WTC11 (cell line): ENCODE measurements around the gene TNFSF9. TPM values are rescaled to one million over a fixed set of nuclear protein-coding genes. Genes with fewer than 3 reads are reported as not detected.
"Not testable (repeated sequence)": the region's sequence is repeated elsewhere in the genome, so short reads cannot be mapped to it uniquely, and the experiment has no call there.

Experiments used
- ATAC-seq: fragments of 200-7000 bp; cut with Tn5 transposase; 2 replicates; pipeline ENCODE4 v1.10.0; 2021; ENCODE audit warnings: mild to moderate bottlenecking, moderate library complexity
- CTCF ChIA-PET: fragments of 300-600 bp; sonication (Branson Sonifier 250); formaldehyde crosslinking; loops from one replicate; lab custom pipeline; 2021; ENCODE audit warnings: antibody characterized with exemption; lab: Charles Lee
- POLR2A ChIA-PET: fragments of 350-600 bp; sonication (Branson Sonifier 250); formaldehyde crosslinking; loops from one replicate; lab custom pipeline; 2021; ENCODE audit warnings: antibody characterized with exemption; lab: Charles Lee
- DNase-seq: peaks from one replicate; pipeline ENCODE4 v3.0.0; 2021; ENCODE audit warnings: low spot score
- H3K27ac Mint-ChIP-seq: 2 replicates; pipeline ENCODE4 v1.8.0; 2021; ENCODE audit warnings: mixed read lengths
- H3K27me3 Mint-ChIP-seq: 2 replicates; pipeline ENCODE4 v1.8.0; 2021; ENCODE audit warnings: low read depth, mild to moderate bottlenecking, moderate library complexity, mixed read lengths
- H3K36me3 Mint-ChIP-seq: 2 replicates; pipeline ENCODE4 v1.8.0; 2021; ENCODE audit warnings: mixed read lengths
- H3K4me1 Mint-ChIP-seq: 2 replicates; pipeline ENCODE4 v1.8.0; 2022; ENCODE audit warnings: mixed read lengths
- H3K4me3 Mint-ChIP-seq: 2 replicates; pipeline ENCODE4 v1.8.0; 2021; ENCODE audit warnings: mild to moderate bottlenecking, moderate library complexity, mixed read lengths
- H3K9me3 Mint-ChIP-seq: 2 replicates; pipeline ENCODE4 v1.8.0; 2021; ENCODE audit warnings: mixed read lengths
- AR ChIP-seq: fragments of 250-450 bp; sonication (Bioruptor Pico); IDR thresholded peaks from 2 replicates; pipeline ENCODE4 v1.9.0; 2021; ENCODE audit warnings: mild to moderate bottlenecking
- ATF1 ChIP-seq: sonication (generic); formaldehyde crosslinking; IDR thresholded peaks from 2 replicates; pipeline ENCODE4 v1.8.1; 2023; ENCODE audit warnings: mild to moderate bottlenecking, moderate library complexity, missing genetic modification reagents
- ATF2 ChIP-seq: sonication (generic); formaldehyde crosslinking; IDR thresholded peaks from 2 replicates; pipeline ENCODE4 v1.8.1; 2022; ENCODE audit warnings: low read depth, missing genetic modification reagents, borderline replicate concordance
- ETV6 ChIP-seq: sonication (generic); formaldehyde crosslinking; IDR thresholded peaks from 2 replicates; pipeline ENCODE4 v1.8.1; 2022; ENCODE audit warnings: mild to moderate bottlenecking, missing genetic modification reagents
- GTF2I ChIP-seq: fragments of 250-450 bp; sonication (Bioruptor Pico); conservative IDR thresholded peaks from 2 replicates; pipeline ENCODE4 v1.4.0; 2021; ENCODE audit warnings: mild to moderate bottlenecking
- HMGXB4 ChIP-seq: sonication (generic); formaldehyde crosslinking; IDR thresholded peaks from 2 replicates; pipeline ENCODE4 v1.8.1; 2023; ENCODE audit warnings: mild to moderate bottlenecking, moderate library complexity, missing genetic modification reagents
- KAT7 ChIP-seq: sonication (generic); formaldehyde crosslinking; IDR thresholded peaks from 2 replicates; pipeline ENCODE4 v1.8.1; 2023; ENCODE audit warnings: missing genetic modification reagents, mild to moderate bottlenecking, borderline replicate concordance
- NR3C1 ChIP-seq: sonication (generic); formaldehyde crosslinking; conservative IDR thresholded peaks from 2 replicates; pipeline ENCODE4 v1.8.1; 2023; ENCODE audit warnings: low read depth, mild to moderate bottlenecking, missing genetic modification reagents
- OVOL2 ChIP-seq: fragments of 250-450 bp; sonication (Bioruptor Pico); IDR thresholded peaks from 2 replicates; pipeline ENCODE4 v1.9.0; 2021; ENCODE audit warnings: mild to moderate bottlenecking, borderline replicate concordance
- SP1 ChIP-seq: sonication (generic); formaldehyde crosslinking; conservative IDR thresholded peaks from 2 replicates; pipeline ENCODE4 v1.8.1; 2022; ENCODE audit warnings: missing genetic modification reagents
- TEAD1 ChIP-seq: sonication (generic); formaldehyde crosslinking; IDR thresholded peaks from 2 replicates; pipeline ENCODE4 v1.8.0; 2022; ENCODE audit warnings: mild to moderate bottlenecking, missing genetic modification reagents
- TP53 ChIP-seq: sonication (generic); formaldehyde crosslinking; IDR thresholded peaks from 2 replicates; pipeline ENCODE4 v1.8.1; 2023; ENCODE audit warnings: mild to moderate bottlenecking, missing genetic modification reagents
- USF2 ChIP-seq: sonication (generic); formaldehyde crosslinking; IDR thresholded peaks from 2 replicates; pipeline ENCODE4 v1.8.1; 2023; ENCODE audit warnings: mild to moderate bottlenecking, missing genetic modification reagents, moderate library complexity
- ZBTB21 ChIP-seq: sonication (generic); formaldehyde crosslinking; IDR thresholded peaks from 2 replicates; pipeline ENCODE4 v1.8.1; 2023; ENCODE audit warnings: mild to moderate bottlenecking, missing genetic modification reagents, borderline replicate concordance
- ZMAT4 ChIP-seq: fragments of 250-450 bp; sonication (Bioruptor Pico); IDR thresholded peaks from 2 replicates; pipeline ENCODE4 v1.9.0; 2021; ENCODE audit warnings: mild to moderate bottlenecking
- ZNF138 ChIP-seq: sonication (generic); formaldehyde crosslinking; conservative IDR thresholded peaks from 2 replicates; pipeline ENCODE4 v1.8.1; 2022; ENCODE audit warnings: mild to moderate bottlenecking, moderate library complexity, missing genetic modification reagents
- ZNF317 ChIP-seq: sonication (generic); formaldehyde crosslinking; IDR thresholded peaks from 2 replicates; pipeline ENCODE4 v1.8.1; 2023; ENCODE audit warnings: low read depth, mild to moderate bottlenecking, moderate library complexity, missing genetic modification reagents, borderline replicate concordance
- ZNF423 ChIP-seq: fragments of 250-450 bp; sonication (Bioruptor Pico); IDR thresholded peaks from 2 replicates; pipeline ENCODE4 v2.1.2; 2022; ENCODE audit warnings: mild to moderate bottlenecking, moderate library complexity
- ZNF512 ChIP-seq: sonication (generic); formaldehyde crosslinking; IDR thresholded peaks from 2 replicates; pipeline ENCODE4 v1.8.1; 2022; ENCODE audit warnings: missing genetic modification reagents, borderline replicate concordance
- total RNA-seq: library from RNA; stranded (reverse); gene quantifications from 3 replicates; pipeline ENCODE4 v1.2.3, GENCODE V29; 2021

TNFSF9 gene
- total RNA-seq, 1 experiment from 2014 or later = 2.9 TPM

GRCh38 chr19:6556480-6557195 lies 25.8 kb downstream of the TNFSF9 start (continued):
- TF ChIP-seq ZNF512 (CRISPR knock-in tag) = no peak
- TF ChIP-seq ETV6 (CRISPR knock-in tag) = no peak

GRCh38 chr19:6562437-6562836 lies 31.6 kb downstream of the TNFSF9 start:
- peaks cover 18% of the 10 kb centered on the region for H3K27me3 Mint-ChIP-seq
- peaks cover 21% of the 10 kb centered on the region for H3K36me3 Mint-ChIP-seq
- H3K4me3 Mint-ChIP-seq, ATAC-seq, H3K27ac Mint-ChIP-seq, DNase-seq, CTCF ChIA-PET, POLR2A ChIA-PET, H3K4me1 Mint-ChIP-seq: not testable (repeated sequence)
- peaks cover 36% of the 10 kb centered on the region for H3K9me3 Mint-ChIP-seq

- Mint-ChIP-seq H3K4me3 (no peak overlapping the region), H3K27me3 (peaks cover 22% of the 10 kb centered on the region), H3K9me3 (peaks cover 45% of the 10 kb centered on the region)
- TF ChIP-seq GTF2I (CRISPR knock-in tag) = no peak
- no peak for TF ChIP-seq ZNF423 (CRISPR knock-in tag)
- no peak for TF ChIP-seq TEAD1 (CRISPR knock-in tag)
- no peak for TF ChIP-seq HMGXB4 (CRISPR knock-in tag)
- no peak for TF ChIP-seq ATF1 (CRISPR knock-in tag)
- no peak for TF ChIP-seq ETV6 (CRISPR knock-in tag)
- TF ChIP-seq ZBTB21 (CRISPR knock-in tag) = no peak
- TF ChIP-seq OVOL2 (CRISPR knock-in tag) = no peak
- no peak for TF ChIP-seq TP53 (CRISPR knock-in tag)
- no peak for TF ChIP-seq NR3C1 (CRISPR knock-in tag)
- no peak for TF ChIP-seq AR (CRISPR knock-in tag)
- no peak for TF ChIP-seq ZNF317 (CRISPR knock-in tag)
- TF ChIP-seq SP1 (CRISPR knock-in tag) = no peak
- no peak for TF ChIP-seq ZMAT4 (CRISPR knock-in tag)
- TF ChIP-seq USF2 (CRISPR knock-in tag) = no peak
- TF ChIP-seq KAT7 (CRISPR knock-in tag) = no peak
- TF ChIP-seq ATF2 = no peak
- no peak for TF ChIP-seq ZNF138 (CRISPR knock-in tag)
- TF ChIP-seq, all 79 proteins: peak for 0
- Mint-ChIP-seq H3K27ac (no peak overlapping the region), H3K4me1 (no peaks in the 10 kb centered on the region), H3K36me3 (peaks cover 21% of the 10 kb centered on the region)
- DNase-seq = no peak
- no peak for ATAC-seq
- ChIA-PET POLR2A (no interaction called here), CTCF (no interaction called here)
These were observed 33.6 kb downstream of the TNFSF9 start for GRCh38 chr19:6564393-6564792.

GRCh38 chr19:6566727-6567126 lies 35.9 kb downstream of the TNFSF9 start:
- H3K27ac Mint-ChIP-seq, CTCF ChIA-PET, H3K4me3 Mint-ChIP-seq, ATAC-seq, POLR2A ChIA-PET, H3K4me1 Mint-ChIP-seq, DNase-seq: not testable (repeated sequence)
- H3K27me3 Mint-ChIP-seq = peaks cover 22% of the 10 kb centered on the region
- H3K36me3 Mint-ChIP-seq = peaks cover 25% of the 10 kb centered on the region
- H3K9me3 Mint-ChIP-seq = peaks cover 57% of the 10 kb centered on the region
